Osteoblast (primary cell): Measurements from ENCODE around the gene SLC28A1. TPM values are rescaled to one million over a fixed set of nuclear protein-coding genes. Genes with fewer than 3 reads are reported as not detected.
A peak's percentile ranks its signal among the peaks of the same experiment; 100 is the strongest.

ENCODE experiments used
- DNase-seq: peaks from one replicate; pipeline ENCODE4 v3.0.0; 2011; ENCODE audit warnings: low spot score, mixed read lengths; ENCODE audit not compliant: insufficient read length; ENCODE audit errors: missing footprints
- H2AFZ ChIP-seq: 2 replicates; pipeline ENCODE4 v1.6.0; 2011; ENCODE audit warnings: mild to moderate bottlenecking, low read length
- H3K27ac ChIP-seq: 2 replicates; pipeline ENCODE4 v1.5.1; 2011; ENCODE audit warnings: mild to moderate bottlenecking, low read depth, low read length, moderate library complexity
- H3K27me3 ChIP-seq: 2 replicates; pipeline ENCODE4 v1.6.0; 2012; ENCODE audit warnings: mild to moderate bottlenecking, control low read depth, inconsistent platforms, low read length, moderate library complexity; ENCODE audit not compliant: insufficient read depth
- H3K36me3 ChIP-seq: 2 replicates; pipeline ENCODE4 v1.5.1; 2011; ENCODE audit warnings: mild to moderate bottlenecking, low read length, control low read depth, moderate library complexity; ENCODE audit not compliant: insufficient read depth
- H3K4me1 ChIP-seq: 2 replicates; pipeline ENCODE4 v1.5.1; 2011; ENCODE audit warnings: mild to moderate bottlenecking, low read length, control low read depth, moderate library complexity; ENCODE audit not compliant: insufficient read depth
- H3K4me2 ChIP-seq: 2 replicates; pipeline ENCODE4 v1.6.0; 2011; ENCODE audit warnings: mild to moderate bottlenecking, low read length; ENCODE audit not compliant: insufficient read depth
- H3K4me3 ChIP-seq: fragments of 200-600 bp; sonication (generic); 3 replicates; pipeline ENCODE4 v1.5.1; 2012; ENCODE audit warnings: mild to moderate bottlenecking, low read length, inconsistent platforms; ENCODE audit not compliant: insufficient read depth
- H3K79me2 ChIP-seq: 2 replicates; pipeline ENCODE4 v1.6.0; 2012; ENCODE audit warnings: mild to moderate bottlenecking, low read length, control low read depth, inconsistent platforms; ENCODE audit not compliant: insufficient read depth
- H3K9me3 ChIP-seq: 2 replicates; pipeline ENCODE4 v1.5.1; 2011; ENCODE audit warnings: low read depth, low read length, control low read depth
- H4K20me1 ChIP-seq: 2 replicates; pipeline ENCODE4 v1.6.0; 2012; ENCODE audit warnings: mild to moderate bottlenecking, low read length, control low read depth; ENCODE audit not compliant: insufficient read depth
- small RNA-seq: library from RNA; depleted of rRNA; stranded (forward); fragments of <200 nt; gene quantifications from one replicate; pipeline ENCODE3, GENCODE V24; 2012
- total RNA-seq: library from RNA; depleted of rRNA; stranded (reverse); fragments of >200 nt; gene quantifications from 2 replicates; pipeline ENCODE4 v1.2.3, GENCODE V29; 2012
- TF ChIP-seq, protein P1 (sequence below): IDR thresholded peaks from 2 replicates; pipeline ENCODE4 v1.5.1; 2011; ENCODE audit warnings: mild to moderate bottlenecking, low read depth, low read length, moderate library complexity; ENCODE audit errors: extremely low read depth

The SLC28A1 gene
- total RNA-seq, 1 donor: not detected

DNA sequence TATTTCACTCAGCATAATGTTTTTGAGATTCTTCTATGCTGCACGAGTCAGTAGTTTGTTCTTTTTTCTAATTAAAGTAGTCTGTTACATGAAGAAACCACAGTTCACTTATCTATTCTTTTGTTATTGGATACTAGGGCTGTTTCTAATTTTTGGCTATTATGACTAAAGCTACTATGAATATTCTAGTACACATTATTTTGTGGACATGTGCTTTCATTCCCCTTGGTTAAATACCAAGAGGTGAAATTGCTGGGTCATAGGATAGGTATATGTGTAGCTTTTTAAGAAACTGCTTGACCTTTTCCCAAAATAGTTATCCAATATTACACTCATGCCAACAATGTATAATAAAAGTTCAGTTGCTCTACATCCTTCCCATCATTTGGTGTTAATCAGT, 106.0 kb downstream of the SLC28A1 start:
- H3K9me3 ChIP-seq: no peaks in the 10 kb centered on the region
- no peaks in the 10 kb centered on the region for H3K36me3 ChIP-seq
- H3K4me2 ChIP-seq: no peak overlapping the region
- no peak overlapping the region for H3K4me3 ChIP-seq
- no peaks in the 10 kb centered on the region for H3K27me3 ChIP-seq
- DNase-seq: no peak
- H2AFZ ChIP-seq: no peak overlapping the region
- H3K79me2 ChIP-seq: peaks cover 85% of the 10 kb centered on the region
- TF ChIP-seq, protein P1, sequence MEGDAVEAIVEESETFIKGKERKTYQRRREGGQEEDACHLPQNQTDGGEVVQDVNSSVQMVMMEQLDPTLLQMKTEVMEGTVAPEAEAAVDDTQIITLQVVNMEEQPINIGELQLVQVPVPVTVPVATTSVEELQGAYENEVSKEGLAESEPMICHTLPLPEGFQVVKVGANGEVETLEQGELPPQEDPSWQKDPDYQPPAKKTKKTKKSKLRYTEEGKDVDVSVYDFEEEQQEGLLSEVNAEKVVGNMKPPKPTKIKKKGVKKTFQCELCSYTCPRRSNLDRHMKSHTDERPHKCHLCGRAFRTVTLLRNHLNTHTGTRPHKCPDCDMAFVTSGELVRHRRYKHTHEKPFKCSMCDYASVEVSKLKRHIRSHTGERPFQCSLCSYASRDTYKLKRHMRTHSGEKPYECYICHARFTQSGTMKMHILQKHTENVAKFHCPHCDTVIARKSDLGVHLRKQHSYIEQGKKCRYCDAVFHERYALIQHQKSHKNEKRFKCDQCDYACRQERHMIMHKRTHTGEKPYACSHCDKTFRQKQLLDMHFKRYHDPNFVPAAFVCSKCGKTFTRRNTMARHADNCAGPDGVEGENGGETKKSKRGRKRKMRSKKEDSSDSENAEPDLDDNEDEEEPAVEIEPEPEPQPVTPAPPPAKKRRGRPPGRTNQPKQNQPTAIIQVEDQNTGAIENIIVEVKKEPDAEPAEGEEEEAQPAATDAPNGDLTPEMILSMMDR: no peak
- H3K27ac ChIP-seq: no peak overlapping the region
- peaks cover 30% of the 10 kb centered on the region for H4K20me1 ChIP-seq
- peaks cover 10% of the 10 kb centered on the region for H3K4me1 ChIP-seq

GRCh38 chr15:84991014-84991712, 106.7 kb downstream of the SLC28A1 start:
- no peaks in the 10 kb centered on the region for H3K36me3 ChIP-seq
- H3K4me1 ChIP-seq: peaks cover 10% of the 10 kb centered on the region
- TF ChIP-seq, protein P1: no peak
- H2AFZ ChIP-seq: no peak overlapping the region
- DNase-seq: no peak
- peaks cover 24% of the 10 kb centered on the region for H4K20me1 ChIP-seq
- peaks cover 82% of the 10 kb centered on the region for H3K79me2 ChIP-seq
- no peaks in the 10 kb centered on the region for H3K27me3 ChIP-seq
- H3K4me3 ChIP-seq: no peak overlapping the region
- no peak overlapping the region for H3K27ac ChIP-seq
- H3K9me3 ChIP-seq: no peaks in the 10 kb centered on the region
- H3K4me2 ChIP-seq: no peak overlapping the region

GRCh38 chr15:84992157-84992944, 107.9 kb downstream of the SLC28A1 start:
- no peaks in the 10 kb centered on the region for H3K27me3 ChIP-seq
- H3K27ac ChIP-seq: no peak overlapping the region
- peaks cover 23% of the 10 kb centered on the region for H4K20me1 ChIP-seq
- no peak overlapping the region for H2AFZ ChIP-seq
- H3K9me3 ChIP-seq: no peaks in the 10 kb centered on the region
- H3K79me2 ChIP-seq: peaks cover 82% of the 10 kb centered on the region
- peaks cover 10% of the 10 kb centered on the region for H3K4me1 ChIP-seq
- H3K4me3 ChIP-seq: no peak overlapping the region
- peak; percentile 72 for DNase-seq
- peak overlapping the region; percentile 58 for H3K4me2 ChIP-seq
- no peaks in the 10 kb centered on the region for H3K36me3 ChIP-seq
- TF ChIP-seq, protein P1: no peak

Small RNAs within 50 kb of the gene (small RNA-seq; reads per million reads assigned to genes)
- gene RF00402 (not detected), gene RNU6-339P (not detected), gene RNU6-796P (not detected)

Other genes starting within 250 kb of the SLC28A1 start
- 34.5 and 35.1 TPM in 2 replicates for gene WDR73, start 230.4 kb upstream of the SLC28A1 start, total RNA-seq
- 6.9 and 8.5 TPM in 2 replicates for gene NMB, start 226.5 kb upstream of the SLC28A1 start, total RNA-seq
- gene SEC11A, start 168.5 kb upstream of the SLC28A1 start, total RNA-seq: 200 and 202 TPM in 2 replicates
- 11.2 and 12.4 TPM in 2 replicates for gene ZNF592, start 136.1 kb upstream of the SLC28A1 start, total RNA-seq
- 0.36 and 0.59 TPM in 2 replicates for gene ALPK3, start 67.3 kb upstream of the SLC28A1 start, total RNA-seq
- 30.4 and 38.3 TPM in 2 replicates for gene PDE8A, start 97.2 kb downstream of the SLC28A1 start, total RNA-seq